Suppressor macrophage treated with lipopolysaccharide for 4 hours (primary cell): ENCODE measurements around the gene NLRC5.

Experiments
- DNase-seq: peaks from one replicate; pipeline ENCODE4 v3.0.0-alpha.2; 2020

NLRC5 gene, protein sequence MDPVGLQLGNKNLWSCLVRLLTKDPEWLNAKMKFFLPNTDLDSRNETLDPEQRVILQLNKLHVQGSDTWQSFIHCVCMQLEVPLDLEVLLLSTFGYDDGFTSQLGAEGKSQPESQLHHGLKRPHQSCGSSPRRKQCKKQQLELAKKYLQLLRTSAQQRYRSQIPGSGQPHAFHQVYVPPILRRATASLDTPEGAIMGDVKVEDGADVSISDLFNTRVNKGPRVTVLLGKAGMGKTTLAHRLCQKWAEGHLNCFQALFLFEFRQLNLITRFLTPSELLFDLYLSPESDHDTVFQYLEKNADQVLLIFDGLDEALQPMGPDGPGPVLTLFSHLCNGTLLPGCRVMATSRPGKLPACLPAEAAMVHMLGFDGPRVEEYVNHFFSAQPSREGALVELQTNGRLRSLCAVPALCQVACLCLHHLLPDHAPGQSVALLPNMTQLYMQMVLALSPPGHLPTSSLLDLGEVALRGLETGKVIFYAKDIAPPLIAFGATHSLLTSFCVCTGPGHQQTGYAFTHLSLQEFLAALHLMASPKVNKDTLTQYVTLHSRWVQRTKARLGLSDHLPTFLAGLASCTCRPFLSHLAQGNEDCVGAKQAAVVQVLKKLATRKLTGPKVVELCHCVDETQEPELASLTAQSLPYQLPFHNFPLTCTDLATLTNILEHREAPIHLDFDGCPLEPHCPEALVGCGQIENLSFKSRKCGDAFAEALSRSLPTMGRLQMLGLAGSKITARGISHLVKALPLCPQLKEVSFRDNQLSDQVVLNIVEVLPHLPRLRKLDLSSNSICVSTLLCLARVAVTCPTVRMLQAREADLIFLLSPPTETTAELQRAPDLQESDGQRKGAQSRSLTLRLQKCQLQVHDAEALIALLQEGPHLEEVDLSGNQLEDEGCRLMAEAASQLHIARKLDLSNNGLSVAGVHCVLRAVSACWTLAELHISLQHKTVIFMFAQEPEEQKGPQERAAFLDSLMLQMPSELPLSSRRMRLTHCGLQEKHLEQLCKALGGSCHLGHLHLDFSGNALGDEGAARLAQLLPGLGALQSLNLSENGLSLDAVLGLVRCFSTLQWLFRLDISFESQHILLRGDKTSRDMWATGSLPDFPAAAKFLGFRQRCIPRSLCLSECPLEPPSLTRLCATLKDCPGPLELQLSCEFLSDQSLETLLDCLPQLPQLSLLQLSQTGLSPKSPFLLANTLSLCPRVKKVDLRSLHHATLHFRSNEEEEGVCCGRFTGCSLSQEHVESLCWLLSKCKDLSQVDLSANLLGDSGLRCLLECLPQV (N-terminal part only)

DNA sequence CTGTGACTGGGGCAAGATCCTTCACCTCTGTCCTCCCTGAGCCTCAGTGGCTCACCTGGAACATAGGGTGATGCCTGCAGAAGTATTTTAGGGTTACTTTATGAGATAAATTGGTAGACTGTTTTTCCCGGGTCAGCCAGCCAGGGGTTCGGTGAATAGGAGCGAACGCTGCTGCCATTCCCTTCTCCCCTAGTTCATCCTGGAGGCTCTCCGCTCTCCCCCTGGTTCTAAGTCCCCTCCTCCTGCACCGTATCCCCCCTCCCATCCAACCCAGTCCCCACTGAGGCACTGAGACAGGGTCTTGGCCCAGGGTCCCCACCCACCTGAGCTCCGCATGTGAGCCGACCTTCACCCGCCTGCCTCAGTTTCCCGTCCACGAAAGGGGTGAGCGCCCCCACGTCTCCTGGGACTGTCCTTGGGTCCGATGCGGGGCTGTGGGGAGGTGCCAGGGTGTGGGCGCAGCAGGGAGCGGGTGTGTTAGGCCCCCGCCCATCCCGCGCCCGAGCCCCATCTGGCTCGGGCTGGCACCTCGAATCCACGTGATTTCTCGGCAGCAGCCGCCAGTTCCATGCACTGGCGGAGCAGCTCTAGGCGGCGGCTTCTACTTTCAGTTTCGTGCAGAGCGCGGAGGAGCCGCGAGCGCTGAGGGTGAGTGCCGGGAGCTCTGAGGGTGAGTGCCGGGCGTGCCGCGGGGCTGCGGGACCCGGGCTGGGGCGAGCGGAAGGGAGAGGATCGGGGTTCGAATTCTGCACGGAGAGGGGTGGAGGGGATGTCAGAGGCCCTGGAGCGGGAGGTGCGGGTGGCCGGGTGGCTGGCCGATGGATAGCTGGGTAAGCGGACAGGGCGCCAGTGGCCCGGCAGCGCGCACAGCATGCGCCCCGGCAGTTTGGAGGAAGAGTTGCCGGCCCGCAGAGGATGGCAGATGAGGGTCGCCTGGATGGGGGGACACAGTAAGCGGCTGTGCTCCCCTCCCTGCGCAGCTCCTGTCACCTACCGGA, at the start of gene NLRC5:
TSS of gene NLRC5 (plus strand) at position 610 of the 998 bp plus-strand sequence. CDS start 31,156 bp downstream, outside the sequence.
- DNase-seq = peak; percentile 97

DNA sequence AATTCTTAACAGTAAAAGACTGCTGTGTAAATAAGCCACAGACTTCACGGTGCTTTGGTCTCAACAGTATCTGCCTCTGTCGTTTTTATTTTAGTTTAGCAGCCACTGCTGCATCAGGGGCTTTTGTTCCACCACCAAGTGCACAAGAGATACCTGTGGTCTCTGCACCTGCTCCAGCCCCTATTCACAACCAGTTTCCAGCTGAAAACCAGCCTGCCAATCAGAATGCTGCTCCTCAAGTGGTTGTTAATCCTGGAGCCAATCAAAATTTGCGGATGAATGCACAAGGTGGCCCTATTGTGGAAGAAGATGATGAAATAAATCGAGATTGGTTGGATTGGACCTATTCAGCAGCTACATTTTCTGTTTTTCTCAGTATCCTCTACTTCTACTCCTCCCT, 49.6 kb upstream of the NLRC5 start:
- no peak for DNase-seq

DNA sequence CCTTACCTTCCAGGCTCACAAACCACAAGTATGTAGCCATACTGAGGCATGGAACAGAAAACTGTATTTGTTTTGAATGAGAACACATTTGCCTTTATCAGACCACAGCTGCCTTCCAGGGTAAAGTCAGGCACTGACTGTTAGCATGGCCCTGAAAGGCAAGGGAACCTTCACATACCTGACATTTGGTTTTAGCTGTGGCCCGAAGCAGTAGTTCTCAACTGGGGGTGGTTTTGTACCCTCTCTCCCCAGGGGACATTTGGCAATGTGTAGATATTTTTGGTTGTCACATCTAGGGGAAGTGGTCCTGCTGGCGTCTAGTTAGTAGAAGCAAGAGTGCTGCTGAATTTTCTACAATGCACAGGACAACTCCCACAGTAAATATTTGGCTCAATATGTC, 48.3 kb upstream of the NLRC5 start:
- no peak for DNase-seq

DNA sequence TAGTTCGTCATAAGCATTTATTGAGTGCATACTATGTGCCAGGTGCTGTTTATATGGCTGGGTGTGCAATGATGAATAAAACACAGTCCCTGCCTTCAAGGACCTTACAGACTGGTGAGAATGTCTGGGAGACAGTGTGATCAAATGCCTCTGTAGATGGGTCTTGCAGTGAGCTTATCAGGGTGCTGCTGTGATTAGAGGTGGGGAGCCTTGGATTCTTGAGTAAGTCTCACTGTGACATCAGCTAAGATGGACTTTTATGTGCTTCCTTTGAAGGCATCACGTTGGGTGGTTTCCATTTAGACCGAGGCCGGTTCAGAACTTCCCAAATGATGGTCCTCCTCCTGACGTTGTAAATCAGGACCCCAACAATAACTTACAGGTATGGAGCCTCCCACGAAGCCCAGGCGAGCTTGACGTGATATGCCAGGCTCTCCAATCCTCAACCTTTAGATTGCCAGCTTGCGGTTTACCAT, 47.5 kb upstream of the NLRC5 start:
- no peak for DNase-seq

DNA sequence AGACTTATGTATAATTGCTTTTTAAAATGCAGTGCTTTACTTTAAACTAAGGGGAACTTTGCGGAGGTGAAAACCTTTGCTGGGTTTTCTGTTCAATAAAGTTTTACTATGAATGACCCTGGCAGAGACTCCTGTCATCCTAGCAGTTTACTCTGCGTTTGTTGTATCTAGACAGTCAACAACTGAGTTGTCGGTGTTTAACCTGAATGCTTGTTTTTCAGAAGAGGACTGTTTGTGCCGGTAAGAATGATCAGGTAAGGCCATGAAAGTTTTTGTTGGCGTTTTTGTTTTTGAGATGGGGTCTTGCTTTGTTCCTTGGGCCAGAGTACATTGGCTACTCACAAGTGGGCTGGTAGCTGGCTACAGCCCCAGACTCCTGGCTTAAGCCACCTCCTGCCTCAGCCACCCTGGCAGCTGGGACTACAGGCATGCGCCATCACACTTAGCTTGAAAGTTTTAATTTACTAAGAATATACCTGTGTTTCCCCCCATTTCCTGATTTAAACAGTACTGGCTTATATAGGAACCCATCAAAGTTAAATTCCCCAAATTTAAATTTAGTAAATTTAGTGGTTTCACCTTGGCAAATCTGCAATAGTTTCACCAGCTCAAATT, 45.5 kb upstream of the NLRC5 start:
- DNase-seq = no peak

DNA sequence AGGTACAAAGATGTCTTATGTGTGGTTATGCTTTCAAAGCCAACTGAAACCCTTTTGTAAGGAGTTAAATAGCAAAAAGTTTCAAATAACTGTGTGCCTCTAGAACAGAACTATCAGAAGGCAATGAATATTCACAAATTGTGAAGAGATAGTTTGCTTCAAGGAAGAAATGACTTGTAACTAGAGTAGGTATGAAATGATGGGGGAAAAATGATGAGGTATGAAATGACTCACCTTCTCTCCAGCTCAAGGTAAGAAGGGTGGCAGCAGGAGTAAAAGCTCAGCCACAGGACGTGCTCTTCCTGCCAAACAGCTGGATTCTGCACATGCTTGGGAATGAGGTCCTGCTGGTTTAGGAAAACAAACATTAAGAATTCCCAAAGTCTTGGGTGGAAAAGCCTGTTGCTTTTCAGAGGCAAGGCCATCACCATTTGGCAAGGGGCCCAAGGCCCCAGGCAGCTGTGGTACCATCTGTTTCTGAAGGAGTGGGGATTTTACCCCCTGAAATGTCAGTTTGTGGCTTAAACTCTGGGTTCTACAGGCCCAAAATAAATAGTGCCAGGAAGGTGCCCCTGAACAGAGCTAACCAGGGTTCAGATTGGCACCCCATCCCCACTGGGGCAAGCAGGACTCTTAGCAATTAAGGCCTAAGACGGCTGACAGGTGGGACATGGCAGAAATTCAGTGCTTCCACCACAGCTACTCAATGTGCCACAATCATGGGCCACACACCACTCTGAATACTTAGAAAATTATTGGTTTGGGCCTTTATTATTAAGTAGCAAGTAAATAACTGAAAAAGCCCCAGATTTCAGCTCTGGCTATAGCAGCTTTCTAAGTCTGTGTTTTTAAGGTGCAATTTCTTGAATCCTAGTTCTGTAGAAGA, 44.2 kb upstream of the NLRC5 start:
- DNase-seq = no peak

DNA sequence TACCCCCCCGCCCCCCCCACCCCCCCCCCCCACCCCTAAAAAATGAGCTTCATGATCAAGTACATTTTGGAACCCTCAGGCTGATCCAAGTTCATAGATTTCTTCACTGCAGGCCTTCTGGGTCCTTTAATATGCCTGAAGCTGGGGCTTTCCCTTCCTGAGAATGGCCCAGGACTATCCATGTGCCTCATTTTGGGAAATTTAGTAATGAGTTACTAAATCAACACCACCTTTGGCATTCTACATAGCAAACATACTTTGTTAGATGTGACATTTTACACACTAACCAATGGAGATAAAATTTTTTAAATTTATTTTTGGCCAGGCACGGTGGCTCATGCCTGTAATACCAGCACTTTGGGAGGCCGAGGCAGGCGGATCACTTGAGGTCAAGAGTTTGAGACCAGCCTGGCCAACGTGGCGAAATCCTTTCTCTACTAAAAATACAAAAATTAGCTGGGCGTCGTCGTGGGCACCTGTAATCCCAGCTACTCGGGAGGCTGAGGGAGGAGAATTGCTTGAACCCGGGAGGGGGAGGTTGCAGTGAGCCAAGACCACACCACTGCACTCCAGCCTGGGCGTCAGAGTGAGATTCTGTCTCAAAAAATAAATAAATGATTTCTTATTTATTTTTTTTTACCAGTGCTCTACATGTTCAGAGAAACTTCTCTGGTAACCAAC, 43.4 kb upstream of the NLRC5 start:
- no peak for DNase-seq

DNA sequence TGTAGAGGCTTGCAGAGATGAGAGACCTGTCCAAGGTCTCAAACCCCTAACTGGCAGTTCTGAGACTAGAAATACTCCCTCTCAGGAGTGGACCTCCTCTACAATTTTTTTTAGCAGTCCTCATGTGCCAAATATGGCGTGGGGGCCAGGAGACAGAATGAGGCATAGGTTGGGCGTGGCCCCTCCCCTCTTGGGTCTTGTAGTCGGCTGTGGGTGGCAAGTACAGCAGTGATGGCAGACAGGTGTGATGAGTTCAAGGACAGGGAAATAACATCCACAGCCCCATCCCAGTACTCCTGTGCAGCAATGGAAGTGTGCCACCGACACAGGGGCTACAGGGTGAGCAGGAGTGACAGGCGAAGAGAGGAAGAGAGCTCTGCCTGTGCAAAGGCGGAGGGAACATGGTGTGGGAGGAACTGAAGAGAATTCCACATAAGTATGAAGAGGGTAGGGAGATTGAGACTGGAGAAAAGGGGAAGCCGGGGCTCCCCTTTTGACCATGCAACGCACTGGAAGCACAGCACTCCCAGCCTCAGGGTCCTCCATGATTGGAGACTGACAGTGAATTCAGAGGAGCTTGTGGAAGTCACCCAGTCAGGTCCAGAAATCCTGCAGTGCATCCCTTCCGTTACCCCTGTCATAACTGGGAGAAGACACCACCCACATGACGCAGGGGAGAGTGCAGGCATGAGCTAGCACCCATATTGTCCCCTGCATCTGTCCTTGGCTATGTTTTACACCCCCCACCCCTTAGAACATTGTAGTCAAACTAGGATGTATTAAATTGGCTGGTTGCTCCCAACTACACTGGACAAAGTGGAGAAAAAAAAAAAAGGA, 42.4 kb upstream of the NLRC5 start:
- DNase-seq = no peak

DNA sequence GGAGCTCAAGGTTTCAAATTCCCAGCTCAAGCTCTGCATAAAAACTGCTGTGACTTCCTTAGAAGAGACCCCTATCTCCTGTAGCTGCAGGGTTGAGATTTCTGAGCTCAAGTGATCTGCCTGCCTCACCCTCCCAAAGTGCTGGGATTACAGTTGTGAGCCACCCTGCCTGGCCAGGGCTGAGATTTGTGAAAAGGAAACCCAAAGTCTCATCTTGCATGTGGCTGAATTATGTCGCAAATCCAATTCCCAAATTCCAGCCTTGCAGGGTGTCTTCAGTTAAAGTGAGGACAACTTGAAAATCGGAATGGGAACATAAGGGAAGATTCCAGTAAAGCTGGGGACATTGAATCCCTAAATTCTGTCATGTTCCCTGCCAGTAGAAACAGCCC, 41.8 kb upstream of the NLRC5 start:
- DNase-seq = no peak

DNA sequence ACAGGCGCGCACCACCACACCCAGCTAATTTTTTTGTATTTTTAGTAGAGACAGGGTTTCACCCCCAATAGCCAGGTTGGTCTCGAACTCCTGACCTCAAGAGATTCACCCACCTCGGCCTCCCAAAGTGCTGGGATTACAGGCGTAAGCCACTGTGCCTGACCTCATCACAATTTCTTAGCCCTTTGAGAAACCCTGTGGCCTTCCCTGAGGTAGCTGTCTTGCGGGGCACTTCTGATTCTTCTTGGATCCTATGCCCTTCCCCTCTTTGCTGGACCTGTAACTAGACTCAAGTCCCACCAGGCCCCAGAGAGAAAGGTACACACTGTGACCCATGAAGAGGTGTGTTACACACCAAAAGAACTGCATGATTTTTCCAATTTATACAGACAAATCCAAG, 41.1 kb upstream of the NLRC5 start:
- DNase-seq = no peak

DNA sequence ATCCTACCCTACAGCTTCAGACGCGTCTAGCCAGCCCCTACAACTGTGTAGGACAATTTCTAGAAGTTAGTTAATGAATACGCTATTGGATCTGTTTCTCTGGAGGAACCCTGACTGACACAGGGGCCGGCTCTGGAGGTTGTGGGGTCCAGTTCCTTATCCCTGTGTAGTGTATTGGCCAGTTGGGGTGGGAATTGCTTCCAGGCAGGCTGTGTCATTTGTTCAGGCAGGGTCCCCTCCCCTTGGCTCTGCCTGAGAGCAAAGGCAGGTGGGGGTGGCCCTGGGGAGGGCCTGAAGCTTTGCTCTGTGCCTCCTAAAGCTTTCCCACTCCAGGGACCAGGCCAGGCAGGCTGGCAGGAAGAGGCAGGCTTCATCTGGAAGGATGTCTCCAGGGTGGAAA, 39.3 kb upstream of the NLRC5 start:
- no peak for DNase-seq

DNA sequence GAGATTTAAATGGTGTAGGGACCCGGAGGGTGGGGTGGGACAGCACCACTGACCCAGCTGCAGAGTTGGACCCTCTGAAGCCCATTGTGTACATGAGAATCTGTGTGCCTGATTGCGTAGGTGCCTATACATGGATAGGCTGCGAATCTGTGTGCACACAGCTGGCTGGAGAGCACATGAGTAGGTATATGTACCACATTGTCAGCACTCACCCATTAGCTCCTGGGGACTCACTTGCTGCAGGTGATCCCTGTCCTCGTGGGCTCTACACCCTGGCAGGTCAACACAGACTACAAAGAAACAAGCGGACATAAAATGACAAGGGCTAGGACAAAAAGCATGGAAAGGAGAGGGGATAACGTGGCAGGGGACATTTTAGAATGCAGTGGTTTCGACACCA, 38.9 kb upstream of the NLRC5 start:
- DNase-seq = no peak

DNA sequence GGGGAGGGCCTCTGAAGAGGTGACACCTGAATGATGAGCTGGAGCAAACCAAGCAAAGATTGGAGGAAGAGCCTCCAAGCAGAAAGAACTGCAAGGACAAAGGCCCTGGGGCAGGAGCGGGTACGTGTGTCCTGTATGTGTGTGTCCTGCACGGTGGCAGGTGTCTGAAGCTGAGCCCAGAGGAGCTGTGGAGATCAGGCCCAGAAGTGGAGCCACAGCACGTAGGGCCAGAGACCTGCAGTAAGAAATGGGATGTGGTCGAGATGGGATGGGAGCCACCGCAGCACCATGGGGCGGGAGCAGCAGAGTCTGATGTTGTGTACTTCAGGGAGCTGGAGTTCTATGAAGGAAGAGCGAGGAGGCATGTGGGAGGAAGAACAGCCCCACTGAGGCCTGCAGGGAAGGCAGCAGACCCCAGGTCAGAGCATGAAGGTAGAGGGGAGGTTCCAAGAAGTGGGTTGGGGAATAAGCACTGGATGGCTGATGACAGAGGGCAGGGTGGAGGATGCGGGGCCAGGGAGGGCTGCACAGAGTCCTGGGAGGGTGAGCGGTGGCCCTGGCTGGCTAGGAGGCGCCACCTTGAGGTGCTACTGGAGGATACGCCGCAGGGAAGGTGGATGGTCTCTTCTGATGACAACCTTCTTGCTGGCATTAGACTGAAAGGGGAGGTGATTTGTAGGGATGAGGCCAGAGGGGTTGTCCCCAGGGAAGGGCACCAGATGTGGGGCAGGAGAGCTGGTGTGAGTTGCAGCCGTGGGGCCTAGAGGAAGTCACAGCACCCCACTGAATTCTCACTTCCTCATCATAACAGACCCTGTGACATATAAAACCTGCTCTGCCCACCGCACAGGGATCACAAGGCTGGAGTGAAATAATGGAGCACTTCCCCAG, 38.2 kb upstream of the NLRC5 start:
- peak; percentile 79 for DNase-seq

DNA sequence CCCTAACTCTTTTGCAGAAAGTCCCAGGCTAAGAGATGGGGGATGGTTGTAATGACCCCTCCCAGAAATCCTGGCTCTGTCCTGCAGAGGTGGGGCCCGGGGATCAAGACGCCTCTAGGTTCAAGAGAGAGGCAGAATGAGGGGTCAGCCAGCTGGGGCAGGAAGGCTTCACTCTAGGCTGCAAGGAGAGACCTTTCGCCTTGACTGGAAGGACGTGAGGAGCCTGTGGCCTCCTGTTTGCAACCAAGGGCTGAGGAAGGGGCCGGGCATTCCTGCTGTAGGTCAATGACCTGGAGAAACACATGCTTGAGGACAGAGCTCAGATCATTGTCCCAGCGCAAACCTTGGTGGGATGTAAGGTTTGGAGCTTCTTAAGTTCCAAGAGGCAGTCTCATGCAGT, 36.4 kb upstream of the NLRC5 start:
- DNase-seq = no peak

DNA sequence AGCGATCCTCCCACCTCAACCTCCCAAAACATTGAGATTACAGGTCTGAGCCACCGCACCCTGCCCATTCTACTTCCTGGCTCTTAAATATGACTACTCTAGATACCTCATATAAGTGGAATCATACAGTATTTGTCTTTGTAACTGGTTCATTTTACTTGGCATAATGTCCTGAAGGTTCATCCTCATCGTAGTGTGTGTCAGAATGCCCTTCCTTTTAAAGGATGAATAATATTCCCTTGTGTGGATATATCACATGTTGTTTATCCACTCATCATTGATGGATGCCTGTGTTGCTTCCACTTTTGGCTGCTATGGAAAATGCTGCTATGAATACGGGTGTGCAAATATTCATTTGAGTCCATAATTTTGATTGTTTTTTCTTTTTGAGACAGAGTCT, 33.3 kb upstream of the NLRC5 start:
- no peak for DNase-seq

DNA sequence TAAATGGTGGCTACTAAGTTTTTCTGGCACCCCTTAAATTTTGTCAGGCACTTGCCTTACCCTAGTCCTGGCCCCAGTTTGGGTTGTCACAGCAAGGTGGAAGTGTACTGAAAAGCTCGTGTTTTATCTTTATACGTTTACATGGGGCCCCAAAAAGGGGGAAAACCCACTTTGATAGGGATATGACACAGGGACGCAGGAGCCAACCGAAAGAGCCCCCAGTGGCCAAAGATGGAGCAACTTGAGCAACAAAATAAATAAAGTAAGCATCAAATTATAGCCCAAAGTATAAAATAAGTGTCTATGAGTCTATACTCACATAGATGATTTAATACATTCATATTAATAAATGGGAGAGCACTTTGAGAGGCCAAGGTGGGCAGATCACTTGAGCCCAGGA, 32.6 kb upstream of the NLRC5 start:
- no peak for DNase-seq

DNA sequence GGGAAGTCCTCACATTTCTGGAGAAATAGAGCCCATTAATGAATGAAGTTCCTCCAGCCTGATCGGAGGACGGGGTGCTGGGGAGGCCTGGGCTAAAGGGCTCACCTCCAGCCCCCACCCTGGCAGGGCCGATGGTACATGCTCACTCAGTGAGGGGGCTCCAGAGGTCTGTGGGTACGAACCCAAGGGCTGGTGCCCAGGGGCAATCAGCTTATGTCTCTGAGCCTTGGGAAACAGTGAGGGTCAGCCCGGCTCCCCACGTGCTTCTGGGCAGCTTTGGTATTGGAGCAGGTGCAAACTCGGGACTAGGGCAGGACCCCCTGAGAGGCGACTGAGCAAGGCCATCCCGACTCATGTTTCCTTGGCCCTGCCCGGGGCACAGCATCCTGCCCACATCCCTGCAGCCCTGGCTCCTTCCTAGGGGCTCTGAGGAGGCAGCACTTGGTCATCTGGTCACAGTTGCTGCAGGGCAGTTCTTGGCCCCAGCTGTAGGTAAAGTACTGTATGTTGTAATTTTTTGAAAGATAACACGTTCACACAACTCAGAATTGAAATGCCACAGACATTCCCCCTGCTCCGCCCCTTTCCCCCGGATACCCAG, 28.6 kb upstream of the NLRC5 start:
- DNase-seq = no peak
